NB4 (cell line): Measurements from ENCODE around the gene HMBS.

Experiments used
- DNase-seq: peaks from one replicate; pipeline ENCODE4 v3.0.0; 2010; ENCODE audit warnings: low read depth
- H3K4me3 ChIP-seq: one replicate; pipeline ENCODE4 v1.5.1; 2011; ENCODE audit warnings: mild to moderate bottlenecking, low read depth, low read length, moderate library complexity
- CTCF ChIP-seq: IDR thresholded peaks from one replicate; pipeline ENCODE4 v1.5.1; 2012; ENCODE audit warnings: low read depth, low read length
- MAX ChIP-seq: IDR thresholded peaks from 2 replicates; pipeline ENCODE4 v1.6.1; 2011; ENCODE audit warnings: low read depth, low read length
- MYC ChIP-seq: IDR thresholded peaks from 2 replicates; pipeline ENCODE4 v1.6.1; 2011; ENCODE audit warnings: low read depth, low read length
- POLR2A ChIP-seq: IDR thresholded peaks from 2 replicates; pipeline ENCODE4 v1.6.1; 2011; ENCODE audit warnings: mild to moderate bottlenecking; ENCODE audit not compliant: insufficient read length; ENCODE audit errors: extremely low read depth

The HMBS gene

GRCh38 chr11:119103793-119104192 lies 19.1 kb downstream of the HMBS start:
- TF ChIP-seq MYC (no peak), POLR2A (no peak), MAX (no peak), CTCF (no peak)
- no peak overlapping the region for H3K4me3 ChIP-seq
- peak; percentile 34 for DNase-seq

- H3K4me3 ChIP-seq = peak within 1 kb of the TSS; percentile 92
- TF ChIP-seq POLR2A = peak; percentile 72
- peak; percentile 36 for TF ChIP-seq MAX
- TF ChIP-seq CTCF = no peak
- peak; percentile 8 for TF ChIP-seq MYC
- peak; percentile 98 for DNase-seq
Measured at GRCh38 chr11:119106564-119107537, 22.2 kb downstream of the HMBS start, which contains the start of gene C2CD2L. Gene C2CD2L, plus strand, starts transcription at chr11:119107344. Its CDS starts 398 bp downstream, at chr11:119107742.

- peak overlapping the region; percentile 92 for H3K4me3 ChIP-seq
- TF ChIP-seq MAX = no peak
- peak; percentile 46 for DNase-seq
Measured at GRCh38 chr11:119107538-119108145, 23.0 kb downstream of the HMBS start.

- peak overlapping the region; percentile 92 for H3K4me3 ChIP-seq
- TF ChIP-seq MAX (peak; percentile 68), POLR2A (no peak), CTCF (no peak), MYC (peak; percentile 76; the same call in 1 of the 2 replicates)
- peak; percentile 85 for DNase-seq
Measured at GRCh38 chr11:119108146-119108856, 23.6 kb downstream of the HMBS start.

GRCh38 chr11:119108857-119109221 lies 24.2 kb downstream of the HMBS start:
- DNase-seq = no peak
- TF ChIP-seq POLR2A (no peak), CTCF (no peak), MYC (no peak), MAX (no peak)
- H3K4me3 ChIP-seq = peak overlapping the region; percentile 92
